Islet precursor cell (in vitro differentiated cells): ENCODE data around the gene PDIA3.
"Not testable (repeated sequence)": the region's sequence is repeated elsewhere in the genome, so short reads cannot be mapped to it uniquely, and the experiment has no call there.

ENCODE experiments used
- DNase-seq: peaks from one replicate; pipeline ENCODE4 v3.0.0-alpha.2; 2018

Gene PDIA3

DNA sequence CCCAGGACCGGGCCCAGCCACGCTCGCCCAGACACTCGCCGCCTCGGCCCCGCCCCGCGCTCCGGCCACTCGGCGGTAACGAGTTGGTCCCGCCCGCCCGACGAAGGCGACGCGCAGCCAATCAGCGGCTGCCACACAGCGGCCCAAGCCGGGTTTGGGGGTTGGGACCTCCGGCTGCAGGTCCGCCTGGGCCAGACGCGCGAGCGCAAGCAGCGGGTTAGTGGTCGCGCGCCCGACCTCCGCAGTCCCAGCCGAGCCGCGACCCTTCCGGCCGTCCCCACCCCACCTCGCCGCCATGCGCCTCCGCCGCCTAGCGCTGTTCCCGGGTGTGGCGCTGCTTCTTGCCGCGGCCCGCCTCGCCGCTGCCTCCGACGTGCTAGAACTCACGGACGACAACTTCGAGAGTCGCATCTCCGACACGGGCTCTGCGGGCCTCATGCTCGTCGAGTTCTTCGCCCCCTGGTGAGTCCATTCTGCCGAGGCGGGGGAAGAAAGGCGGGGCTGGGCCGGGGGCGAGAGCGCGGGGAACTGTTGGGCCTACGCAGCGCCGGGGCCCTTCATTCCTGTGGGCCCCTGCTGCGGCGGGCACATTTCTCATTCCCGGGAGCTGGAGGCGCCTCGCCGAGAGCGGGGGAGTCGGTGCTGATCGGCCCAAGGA is at the start of gene PDIA3:
Gene PDIA3, plus strand, starts transcription at position 194 of the 658 bp plus-strand sequence. Its CDS starts 102 bp downstream, at position 296.
- peak; percentile 98 for DNase-seq

DNA sequence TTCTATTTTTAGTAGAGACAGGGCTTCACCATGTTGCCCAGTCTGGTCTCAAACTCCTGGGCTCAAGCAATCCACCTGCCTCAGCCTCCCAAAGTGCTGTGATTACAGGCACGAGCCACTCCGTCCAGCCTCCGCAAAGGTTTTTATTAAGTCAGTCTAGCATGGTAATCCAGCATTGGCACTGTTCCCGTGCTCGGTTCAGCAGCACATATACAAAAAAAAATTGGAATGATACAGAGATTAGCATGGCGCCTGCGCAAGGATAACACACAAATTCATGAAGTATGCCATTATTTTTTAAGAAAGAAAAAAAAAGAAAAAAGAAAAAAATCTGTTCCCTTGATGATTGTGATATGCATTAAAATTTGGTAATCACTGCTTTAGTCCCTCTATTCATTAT is 44.1 kb upstream of the PDIA3 start:
- peak; percentile 18 for DNase-seq

- DNase-seq = peak; percentile 17
Observed at GRCh38 chr15:43702701-43703424, 43.4 kb upstream of the PDIA3 start.

DNA sequence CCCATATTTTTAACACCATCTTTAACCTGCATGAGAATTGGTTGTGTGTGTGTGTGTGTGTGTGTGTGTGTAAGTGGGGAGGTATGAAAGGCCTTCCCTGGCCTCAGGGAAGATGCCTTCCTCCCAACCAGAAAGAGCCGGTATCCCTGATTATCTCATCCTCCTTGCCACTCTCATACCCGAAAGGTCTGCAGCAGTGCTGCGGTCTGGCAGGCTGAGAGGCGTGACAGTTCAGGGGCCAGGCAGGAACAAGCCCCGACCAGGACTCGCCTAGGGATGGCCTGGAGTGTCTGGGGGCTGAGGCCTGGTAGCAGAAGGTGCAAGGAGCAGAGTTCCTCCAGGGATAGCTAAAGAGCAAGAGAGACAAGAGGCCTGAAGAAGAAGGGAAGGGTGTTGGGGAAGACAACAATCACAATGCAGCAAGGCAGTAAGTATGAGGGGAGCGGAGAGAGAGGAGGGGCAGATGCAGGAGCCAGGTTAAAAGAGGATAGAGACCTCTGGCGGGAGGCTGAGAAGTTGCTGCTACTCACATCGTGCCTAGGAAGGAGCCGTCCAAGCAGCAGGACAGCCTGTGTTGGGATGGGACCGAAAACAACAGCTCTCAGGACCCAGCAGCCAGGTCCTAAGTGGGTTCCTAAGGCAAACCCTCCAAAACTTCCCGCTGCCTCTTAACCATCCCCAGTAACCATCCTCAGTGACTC is 35.7 kb upstream of the PDIA3 start:
- not testable (repeated sequence) for DNase-seq

GRCh38 chr15:43723151-43723550 is 23.1 kb upstream of the PDIA3 start:
- DNase-seq = no peak

- DNase-seq = not testable (repeated sequence)
Observed at GRCh38 chr15:43726306-43726705, 19.9 kb upstream of the PDIA3 start.

DNA sequence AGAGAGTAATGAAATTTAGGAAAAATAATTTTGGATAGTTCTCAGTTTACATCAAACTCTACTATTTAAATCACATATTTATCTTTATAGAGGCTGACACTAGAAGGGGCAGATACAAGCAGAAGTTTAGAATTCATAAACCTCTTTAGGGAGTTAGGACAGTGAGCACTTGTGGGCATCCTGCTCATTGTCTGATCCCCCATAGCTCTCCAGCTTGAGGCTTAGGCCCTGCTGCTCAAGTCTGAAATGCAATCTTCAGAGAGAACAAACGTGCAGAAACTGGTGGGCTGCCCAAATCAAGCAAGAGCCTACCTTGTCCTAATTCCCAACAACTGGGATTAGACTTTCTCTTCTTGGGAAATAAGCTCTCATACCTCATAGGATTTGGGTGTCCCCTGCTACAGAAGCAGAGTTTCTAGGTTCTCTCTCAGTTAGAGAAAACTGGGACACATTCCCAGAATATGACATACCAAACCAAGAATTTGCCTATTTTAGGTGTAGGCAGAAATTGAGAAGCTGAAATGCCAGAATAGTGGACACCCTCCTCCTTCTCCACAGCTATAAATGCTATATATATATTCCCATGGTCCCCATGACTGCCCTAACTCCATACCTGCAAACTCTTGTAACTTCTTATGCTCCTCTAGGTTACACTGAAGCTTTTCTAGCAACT is 18.0 kb upstream of the PDIA3 start:
- DNase-seq = not testable (repeated sequence)

GRCh38 chr15:43735416-43735815 is 10.8 kb upstream of the PDIA3 start:
- DNase-seq = no peak

DNA sequence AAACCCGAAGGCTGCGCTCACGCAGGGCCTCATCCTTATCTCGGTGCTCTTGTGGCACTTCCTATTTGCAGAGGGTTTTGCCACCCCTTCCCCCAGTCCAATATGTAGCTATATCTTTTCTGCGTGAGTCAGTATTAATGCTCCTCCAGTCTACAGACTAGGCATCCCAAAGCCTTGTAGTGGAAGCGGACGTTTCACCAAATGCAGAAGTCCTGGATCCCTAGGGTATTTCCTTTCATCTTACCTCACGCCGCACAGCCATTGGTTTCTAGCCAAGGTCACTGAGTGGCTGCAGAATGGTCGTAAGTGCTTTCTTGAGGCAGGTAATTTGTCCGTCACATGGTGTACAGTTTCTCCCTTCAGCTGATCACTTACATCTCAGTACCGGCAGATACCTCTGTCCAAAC is 668 bp downstream of the PDIA3 start:
- peak; percentile 61 for DNase-seq

DNA sequence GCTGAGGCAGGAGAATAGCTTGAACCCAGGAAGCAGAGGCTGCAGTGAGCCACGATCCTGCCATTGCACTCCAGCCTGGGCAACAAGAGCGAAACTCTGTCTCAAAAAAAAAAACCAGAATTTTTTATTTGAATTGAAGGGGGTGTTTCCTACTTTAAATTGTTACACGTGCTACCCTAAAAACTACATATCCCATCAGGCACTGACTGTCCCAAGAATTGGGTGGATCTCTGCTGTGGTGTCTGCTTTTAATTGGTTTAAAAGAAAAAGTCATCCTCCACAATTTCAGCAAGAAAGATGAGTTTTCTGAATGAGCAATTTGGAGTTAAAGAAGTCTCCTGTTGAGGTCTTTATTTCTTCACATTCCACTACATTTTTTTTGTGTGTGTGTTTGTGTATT is 2.1 kb downstream of the PDIA3 start:
- DNase-seq = no peak

- DNase-seq = no peak
Observed at GRCh38 chr15:43749690-43750345, 3.6 kb downstream of the PDIA3 start.

DNA sequence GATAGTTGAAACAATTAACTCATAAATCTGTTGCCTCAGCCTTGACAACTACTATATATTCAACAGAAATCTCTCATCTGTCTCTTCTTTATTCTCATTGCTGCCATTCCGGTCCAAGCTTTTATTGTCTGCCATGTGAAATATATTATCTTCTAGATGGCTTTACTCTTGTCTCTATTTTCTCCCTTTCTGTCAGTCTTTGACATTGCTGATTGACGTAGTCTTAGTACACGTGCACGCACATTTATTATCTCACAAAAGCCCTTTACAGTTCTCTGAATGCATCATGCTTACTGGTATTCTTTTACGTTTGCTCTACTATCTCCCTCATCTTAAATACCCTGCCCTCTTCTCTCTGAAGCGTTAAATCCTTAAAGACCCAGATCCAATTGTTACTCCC is 5.6 kb downstream of the PDIA3 start:
- no peak for DNase-seq

DNA sequence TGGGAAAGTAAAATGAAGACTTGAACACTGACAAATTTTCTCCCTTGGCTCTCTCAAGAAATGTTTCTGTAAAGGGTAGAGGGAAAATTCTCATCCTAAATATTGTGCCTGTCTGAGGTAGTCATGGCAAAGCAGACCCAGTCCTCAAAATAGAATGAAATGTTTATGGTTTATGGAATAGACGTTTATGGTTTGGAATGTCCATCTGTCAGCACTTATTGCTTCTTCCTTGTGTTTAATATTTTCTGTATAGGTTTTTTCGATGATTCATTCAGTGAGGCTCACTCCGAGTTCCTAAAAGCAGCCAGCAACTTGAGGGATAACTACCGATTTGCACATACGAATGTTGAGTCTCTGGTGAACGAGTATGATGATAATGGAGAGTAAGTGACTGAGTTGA is 16.6 kb downstream of the PDIA3 start:
- DNase-seq = no peak

- DNase-seq = no peak
Observed at GRCh38 chr15:43763819-43764446, 17.7 kb downstream of the PDIA3 start.

GRCh38 chr15:43769584-43770228 is 23.5 kb downstream of the PDIA3 start:
- peak; percentile 77 for DNase-seq

- no peak for DNase-seq
Observed at GRCh38 chr15:43771816-43772215, 25.6 kb downstream of the PDIA3 start.

DNA sequence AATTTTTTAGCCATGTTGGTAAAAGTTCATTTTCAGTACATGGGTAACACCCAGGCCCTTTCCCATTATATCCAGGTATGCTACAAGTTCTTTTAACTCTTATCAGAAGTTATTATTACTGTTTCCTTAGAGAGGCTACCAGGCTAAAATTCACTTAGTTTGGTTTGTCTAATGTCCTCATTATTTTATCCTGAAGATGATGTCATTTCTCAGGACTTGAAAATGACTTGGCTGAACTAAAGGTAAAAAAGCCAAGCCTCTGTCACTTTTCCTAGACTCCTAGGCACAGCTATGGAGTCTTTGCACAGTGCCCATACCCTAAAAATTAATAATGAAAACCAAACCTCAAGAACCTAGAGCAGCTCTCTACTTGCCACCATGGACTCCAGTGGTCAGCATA is 26.4 kb downstream of the PDIA3 start:
- no peak for DNase-seq

DNA sequence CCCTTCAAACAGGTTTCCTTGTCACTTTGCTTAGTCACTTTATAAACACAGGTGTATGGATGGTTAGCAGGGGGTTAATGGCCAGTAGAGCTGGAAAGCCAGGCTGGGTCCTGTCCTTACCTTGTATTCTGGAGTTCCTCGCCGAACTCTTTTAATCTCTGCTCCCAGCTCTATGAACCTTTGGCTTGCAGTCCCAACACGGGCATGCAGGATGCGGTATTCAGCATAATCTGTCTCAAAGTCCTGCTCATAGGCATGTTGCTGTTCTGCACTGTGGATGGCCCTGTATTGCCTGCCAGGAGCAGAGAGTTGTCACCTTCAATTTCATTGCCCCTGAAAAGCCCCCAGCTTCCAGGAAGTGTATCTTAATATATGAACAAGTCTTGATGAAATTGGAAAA is 27.8 kb downstream of the PDIA3 start:
- DNase-seq = no peak

GRCh38 chr15:43775411-43775965 is 29.2 kb downstream of the PDIA3 start:
- DNase-seq = peak; percentile 89

DNA sequence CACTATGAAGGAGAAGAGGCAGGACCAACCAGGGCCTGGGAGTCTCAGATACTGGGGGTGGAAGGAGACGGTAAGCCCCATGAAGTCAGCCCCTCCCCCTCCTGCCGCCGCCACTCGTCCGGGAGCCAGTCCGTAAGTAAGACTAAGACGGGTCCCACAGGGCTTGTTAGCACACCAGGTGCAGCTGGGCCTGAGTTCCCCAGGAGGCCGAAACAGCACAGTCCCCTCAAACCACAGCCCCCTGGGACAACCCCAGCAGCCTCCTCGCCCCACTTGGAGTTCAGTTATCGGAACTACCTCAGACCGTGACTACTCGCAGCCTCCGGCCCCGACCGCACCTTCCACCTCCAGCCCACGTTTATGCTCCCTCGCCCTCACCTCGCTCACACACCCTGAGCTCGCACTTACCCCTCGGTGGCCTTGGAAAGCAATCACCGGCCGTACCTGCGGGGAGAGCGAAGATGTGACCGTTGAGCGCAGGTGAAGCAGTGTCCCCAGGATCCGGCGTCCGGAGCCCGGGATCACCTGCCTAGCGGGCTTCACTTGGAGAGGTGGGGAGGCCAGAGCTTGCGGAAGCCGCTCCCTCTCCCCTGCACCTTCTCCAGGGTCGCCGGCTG is 30.0 kb downstream of the PDIA3 start:
- peak; percentile 73 for DNase-seq

DNA sequence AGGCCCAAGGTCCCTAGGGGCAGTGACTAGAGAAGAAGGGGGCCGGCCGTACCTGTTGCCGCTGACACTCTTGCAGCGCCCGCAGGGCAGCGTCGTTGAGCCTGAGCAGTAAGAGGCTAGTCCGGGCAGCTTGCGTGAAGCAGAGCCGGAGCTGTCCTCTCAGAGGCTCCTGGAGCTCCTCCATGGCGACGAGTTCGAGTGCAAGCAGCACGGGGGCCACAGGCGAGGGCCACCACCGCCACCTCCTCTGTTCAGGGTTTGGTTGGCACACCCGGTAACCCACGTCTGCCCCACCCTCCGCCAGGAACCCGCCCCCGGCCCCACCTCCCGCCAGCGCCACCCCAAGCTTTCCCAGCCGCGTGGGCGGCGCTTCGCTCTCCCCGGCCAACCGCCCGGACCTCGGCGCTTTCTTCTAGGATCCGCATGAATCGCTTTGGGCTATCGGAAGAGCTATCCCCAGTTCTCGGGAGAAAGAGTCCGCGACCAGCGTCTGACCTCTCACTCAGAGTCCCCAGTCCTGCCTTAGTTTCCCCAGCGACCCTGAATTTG is 30.6 kb downstream of the PDIA3 start, which contains the start of gene ELL3:
Gene ELL3, minus strand, starts transcription at position 249 of the 549 bp plus-strand sequence. Its CDS starts 65 bp downstream, at position 184.
- peak; percentile 89 for DNase-seq
